HFF-Myc (cell line): ENCODE results near the gene ITIH5.

Experiments used
- DNase-seq: peaks from one replicate; pipeline ENCODE4 v3.0.0-alpha.2; 2011; ENCODE audit warnings: low read depth; ENCODE audit errors: extremely low read depth
- H3K4me3 ChIP-seq: replicated peaks from 2 replicates; pipeline ENCODE4 v1.5.1; 2011; ENCODE audit warnings: low read depth, mild to moderate bottlenecking, control low read depth, low read length
- TF ChIP-seq, protein P1 (sequence below): IDR thresholded peaks from 2 replicates; pipeline ENCODE4 v1.5.1; 2012; ENCODE audit warnings: mild to moderate bottlenecking, low read depth, low read length, control low read depth; ENCODE audit errors: missing control alignments

The ITIH5 gene

DNA sequence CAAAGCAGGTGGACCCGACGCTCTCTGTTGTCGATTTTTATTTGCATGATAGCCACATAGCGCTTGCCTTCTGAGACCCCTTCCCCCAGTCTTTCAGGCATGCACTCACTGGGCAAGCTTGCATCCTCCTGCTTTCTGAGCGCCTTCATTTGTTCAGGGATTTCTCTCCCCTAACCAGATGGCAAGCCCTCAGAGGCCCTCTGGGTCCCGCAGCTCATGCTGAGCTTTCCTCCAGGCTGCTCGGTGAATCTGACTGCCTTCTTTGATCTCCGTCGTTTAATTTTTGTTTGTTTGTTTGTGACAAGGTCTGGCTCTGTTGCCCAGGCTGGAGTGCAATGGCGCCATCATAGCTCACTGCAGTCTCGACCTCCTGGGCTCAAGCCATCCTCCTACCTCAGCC is 58.8 kb downstream of the ITIH5 start:
- TF ChIP-seq, protein P1, sequence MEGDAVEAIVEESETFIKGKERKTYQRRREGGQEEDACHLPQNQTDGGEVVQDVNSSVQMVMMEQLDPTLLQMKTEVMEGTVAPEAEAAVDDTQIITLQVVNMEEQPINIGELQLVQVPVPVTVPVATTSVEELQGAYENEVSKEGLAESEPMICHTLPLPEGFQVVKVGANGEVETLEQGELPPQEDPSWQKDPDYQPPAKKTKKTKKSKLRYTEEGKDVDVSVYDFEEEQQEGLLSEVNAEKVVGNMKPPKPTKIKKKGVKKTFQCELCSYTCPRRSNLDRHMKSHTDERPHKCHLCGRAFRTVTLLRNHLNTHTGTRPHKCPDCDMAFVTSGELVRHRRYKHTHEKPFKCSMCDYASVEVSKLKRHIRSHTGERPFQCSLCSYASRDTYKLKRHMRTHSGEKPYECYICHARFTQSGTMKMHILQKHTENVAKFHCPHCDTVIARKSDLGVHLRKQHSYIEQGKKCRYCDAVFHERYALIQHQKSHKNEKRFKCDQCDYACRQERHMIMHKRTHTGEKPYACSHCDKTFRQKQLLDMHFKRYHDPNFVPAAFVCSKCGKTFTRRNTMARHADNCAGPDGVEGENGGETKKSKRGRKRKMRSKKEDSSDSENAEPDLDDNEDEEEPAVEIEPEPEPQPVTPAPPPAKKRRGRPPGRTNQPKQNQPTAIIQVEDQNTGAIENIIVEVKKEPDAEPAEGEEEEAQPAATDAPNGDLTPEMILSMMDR: no peak
- DNase-seq: no peak
- H3K4me3 ChIP-seq: no peak overlapping the region

DNA sequence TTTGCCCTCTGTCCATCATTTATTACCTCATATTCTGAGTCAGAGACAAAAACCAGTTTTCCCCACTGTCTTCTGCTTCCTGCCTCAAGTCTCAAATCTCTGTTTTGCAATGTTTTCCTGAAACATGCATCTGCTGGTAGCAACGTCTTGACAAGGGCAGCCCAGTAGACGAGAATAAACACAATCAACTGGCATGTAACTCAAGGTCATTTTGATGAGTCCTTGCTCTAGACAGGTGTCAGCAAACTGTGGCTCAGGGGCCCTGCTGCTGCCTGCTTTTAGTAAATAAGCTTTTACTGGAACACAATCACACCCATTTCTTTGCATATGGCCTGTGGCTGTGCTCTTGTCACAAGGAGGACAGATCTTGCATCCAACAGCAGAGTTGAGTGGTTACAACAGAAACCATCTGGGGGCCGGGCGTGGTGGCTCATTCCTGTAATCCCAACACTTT is 59.8 kb downstream of the ITIH5 start:
- TF ChIP-seq, protein P1: no peak
- no peak overlapping the region for H3K4me3 ChIP-seq
- DNase-seq: no peak

DNA sequence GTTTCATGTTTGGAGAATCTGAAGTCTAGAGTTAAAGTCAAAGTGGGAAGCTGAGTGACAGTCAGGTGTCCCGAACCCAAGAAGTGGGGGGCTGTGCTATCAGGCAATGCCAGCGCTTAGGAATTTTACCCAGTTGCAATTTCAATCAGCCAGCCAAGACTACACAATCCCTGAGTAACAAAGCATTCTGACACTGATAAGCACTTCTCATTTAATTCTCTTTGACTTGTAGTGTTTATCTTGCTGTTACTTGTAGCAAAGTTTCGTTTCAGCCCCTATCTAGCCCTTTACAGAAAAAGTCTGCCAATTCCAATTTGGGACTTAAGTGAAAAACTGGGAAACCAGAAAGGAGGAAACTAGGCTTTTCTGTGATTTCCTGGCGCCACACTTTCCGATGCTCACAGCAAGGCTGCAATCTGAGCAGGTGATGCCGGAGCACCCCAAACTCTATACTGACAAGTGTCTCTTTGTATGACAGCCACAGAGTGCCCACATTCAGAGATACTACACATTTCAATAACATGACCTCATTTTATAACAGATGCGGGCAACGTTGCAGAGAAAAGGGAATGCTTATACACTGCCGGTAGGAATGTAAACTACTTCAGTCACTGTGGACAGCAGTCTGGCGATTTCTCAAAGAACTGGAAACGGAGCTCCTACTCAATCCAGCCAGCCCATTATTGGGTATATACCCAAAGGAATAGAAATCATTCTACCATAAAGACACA is 61.0 kb downstream of the ITIH5 start:
- H3K4me3 ChIP-seq: no peak overlapping the region
- TF ChIP-seq, protein P1: no peak
- no peak for DNase-seq

DNA sequence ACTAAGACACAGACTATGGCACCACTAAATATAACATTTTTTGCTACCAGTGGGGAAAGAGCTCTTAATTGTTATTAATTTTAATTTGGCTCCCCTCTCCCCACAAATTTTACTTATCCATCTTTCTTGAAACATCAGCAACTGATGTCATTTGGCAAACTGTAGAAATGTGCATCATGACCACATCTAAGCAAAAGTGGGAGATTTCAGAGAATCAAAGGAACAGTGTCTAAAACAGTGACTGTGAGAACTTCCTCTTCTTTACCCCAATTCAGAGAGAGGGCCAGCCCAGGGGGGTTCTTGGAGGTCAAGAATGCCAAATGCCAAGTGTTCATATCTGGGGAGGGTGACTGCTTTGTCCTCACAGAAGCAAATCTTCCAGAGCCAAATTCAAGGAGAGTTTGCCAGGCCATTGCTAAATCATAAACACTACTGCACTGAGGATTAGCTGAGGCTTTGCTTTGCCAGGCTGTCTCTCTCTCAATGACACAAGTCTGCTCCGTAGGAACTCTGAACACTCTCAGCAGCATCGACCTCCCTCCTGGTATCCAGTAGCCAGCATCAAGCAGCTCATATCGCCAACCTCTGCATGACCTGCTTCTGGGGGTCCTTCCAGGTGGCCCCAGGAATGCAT is 65.6 kb downstream of the ITIH5 start:
- no peak overlapping the region for H3K4me3 ChIP-seq
- TF ChIP-seq, protein P1: no peak
- DNase-seq: no peak

DNA sequence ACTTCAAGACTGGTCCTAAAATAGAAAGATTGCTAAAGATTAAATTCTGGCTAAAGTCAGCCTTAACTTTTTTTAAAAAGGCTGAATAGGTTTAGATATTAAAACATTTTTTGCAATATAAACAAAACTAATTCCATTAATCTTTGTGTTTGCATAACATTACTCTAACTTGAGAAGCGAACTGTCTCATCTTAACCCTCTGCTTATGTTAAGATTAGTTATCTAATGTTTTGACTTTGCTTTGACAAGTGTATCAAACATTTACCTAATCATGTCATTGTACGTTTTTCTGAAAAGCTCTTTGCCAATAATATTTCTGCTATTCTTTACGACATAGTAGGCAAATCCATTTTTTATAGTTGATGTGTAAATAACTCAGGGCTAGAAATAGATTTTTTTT is 68.0 kb downstream of the ITIH5 start:
- no peak for DNase-seq
- TF ChIP-seq, protein P1: no peak
- no peak overlapping the region for H3K4me3 ChIP-seq

DNA sequence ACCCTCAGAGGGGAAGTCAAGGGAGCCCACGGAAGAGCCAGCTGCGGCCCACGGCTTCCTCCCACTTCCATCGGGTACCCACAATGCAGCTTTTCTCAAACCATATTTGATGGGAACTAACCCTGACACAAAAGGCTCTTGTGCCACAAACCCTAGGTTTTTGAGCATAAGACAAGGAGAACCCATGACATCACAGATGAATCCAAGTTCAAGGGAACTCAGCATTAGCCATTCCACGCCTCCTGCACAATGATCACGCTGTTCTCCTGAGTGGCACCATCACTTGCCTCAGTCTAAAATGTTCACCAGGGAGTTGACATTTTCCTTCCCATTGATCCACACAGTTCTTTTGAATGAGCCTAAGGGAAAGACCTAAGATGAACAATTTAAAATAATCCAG is 70.4 kb downstream of the ITIH5 start:
- DNase-seq: no peak
- no peak overlapping the region for H3K4me3 ChIP-seq
- TF ChIP-seq, protein P1: no peak
